Vagina (tissue), 2 donors: Measurements from ENCODE around the gene MAML2.

ENCODE experiments used
- CTCF ChIP-seq, 3 experiments: fragments of 450-650 bp in 2 of 3; fragments of 200-600 bp in 1 of 3; sonication (generic) in 1 of 3; IDR thresholded peaks; one replicate each; pipeline ENCODE4 v1.5.1; 2017 to 2019; ENCODE audit warnings: antibody characterized with exemption in 3 of 3, mild to moderate bottlenecking in 2 of 3, moderate library complexity in 2 of 3
- POLR2A ChIP-seq, 2 donors: fragments of 450-650 bp; IDR thresholded peaks; one replicate each; pipeline ENCODE4 v1.6.1; 2017; ENCODE audit warnings: antibody characterized with exemption in 2 of 2, mild to moderate bottlenecking in 2 of 2, moderate library complexity in 2 of 2
- POLR2AphosphoS5 ChIP-seq, 2 donors: sonication (generic); formaldehyde crosslinking; IDR thresholded peaks; one replicate each; pipeline ENCODE4 v1.9.0; 2017; ENCODE audit warnings: antibody characterized with exemption in 2 of 2, mild to moderate bottlenecking in 2 of 2, low read depth in 1 of 2; ENCODE audit not compliant: insufficient read depth in 1 of 2

- no peak for TF ChIP-seq CTCF (IDR thresholded peaks at IDR 0.05)
- no peak for TF ChIP-seq POLR2AphosphoS5 (IDR thresholded peaks at IDR 0.05; ENCODE audit: insufficient read depth in 1 of 2, low read depth in 1 of 2)
- TF ChIP-seq POLR2A (IDR thresholded peaks at IDR 0.05): no peak
Observed at GRCh38 chr11:96339706-96340554, 3.1 kb downstream of the MAML2 start.
